ENCODE results near the gene NTN1.
"Not testable (repeated sequence)": the region's sequence is repeated elsewhere in the genome, so short reads cannot be mapped to it uniquely, and the experiment has no call there.

The NTN1 gene

GRCh38 chr17:9021158-9021991 lies at the start of gene NTN1:
TSS of gene NTN1 (plus strand) at chr17:9021510. CDS start at chr17:9022374, 864 bp downstream.
- in situ Hi-C loops (cut with MboI; ENCODE audit: low sequenced_read_pairs, unreplicated experiment), result loop anchor here (25.0 kb wide), 1 partner anchor 516 kb away; no protein-coding TSS in a partner anchor
- TF ChIP-seq, protein P1, sequence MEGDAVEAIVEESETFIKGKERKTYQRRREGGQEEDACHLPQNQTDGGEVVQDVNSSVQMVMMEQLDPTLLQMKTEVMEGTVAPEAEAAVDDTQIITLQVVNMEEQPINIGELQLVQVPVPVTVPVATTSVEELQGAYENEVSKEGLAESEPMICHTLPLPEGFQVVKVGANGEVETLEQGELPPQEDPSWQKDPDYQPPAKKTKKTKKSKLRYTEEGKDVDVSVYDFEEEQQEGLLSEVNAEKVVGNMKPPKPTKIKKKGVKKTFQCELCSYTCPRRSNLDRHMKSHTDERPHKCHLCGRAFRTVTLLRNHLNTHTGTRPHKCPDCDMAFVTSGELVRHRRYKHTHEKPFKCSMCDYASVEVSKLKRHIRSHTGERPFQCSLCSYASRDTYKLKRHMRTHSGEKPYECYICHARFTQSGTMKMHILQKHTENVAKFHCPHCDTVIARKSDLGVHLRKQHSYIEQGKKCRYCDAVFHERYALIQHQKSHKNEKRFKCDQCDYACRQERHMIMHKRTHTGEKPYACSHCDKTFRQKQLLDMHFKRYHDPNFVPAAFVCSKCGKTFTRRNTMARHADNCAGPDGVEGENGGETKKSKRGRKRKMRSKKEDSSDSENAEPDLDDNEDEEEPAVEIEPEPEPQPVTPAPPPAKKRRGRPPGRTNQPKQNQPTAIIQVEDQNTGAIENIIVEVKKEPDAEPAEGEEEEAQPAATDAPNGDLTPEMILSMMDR (IDR thresholded peaks at IDR 0.05; ENCODE audit: borderline replicate concordance, control extremely low read depth, extremely low read depth, insufficient read depth, missing control alignments), result no peak
- peak; percentile 88 for DNase-seq (ENCODE audit: low spot score)

DNA sequence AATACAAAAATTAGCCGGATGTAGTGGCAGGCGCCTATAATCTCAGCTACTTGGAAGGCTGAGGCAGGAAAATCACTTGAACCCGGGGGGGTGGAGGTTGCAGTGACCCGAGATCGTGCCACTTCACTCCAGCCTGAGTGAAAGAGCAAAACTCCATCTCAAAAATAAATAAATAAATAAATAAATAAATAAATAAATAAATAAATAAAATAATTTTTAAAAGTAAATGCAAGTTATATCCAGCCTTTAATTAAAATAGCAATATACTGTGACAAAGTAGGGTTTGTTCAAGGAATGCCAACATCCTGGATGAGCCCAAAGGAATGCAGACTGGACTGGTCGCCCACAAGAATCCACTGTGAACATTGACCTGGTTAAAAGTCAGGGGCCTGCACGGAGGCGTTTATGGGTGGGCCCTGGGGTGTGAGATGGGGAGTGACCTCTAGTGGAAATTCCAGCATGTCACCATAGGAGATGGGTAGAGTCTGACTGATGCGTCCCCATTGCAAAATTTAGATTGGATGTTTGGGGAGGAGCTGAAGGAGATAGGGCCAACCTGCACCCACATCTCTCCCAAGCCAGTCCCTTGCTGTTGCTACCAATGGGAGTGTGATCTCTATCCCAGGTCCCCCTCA lies 46.1 kb upstream of the NTN1 start:
- TF ChIP-seq, protein P1 (IDR thresholded peaks at IDR 0.05; ENCODE audit: borderline replicate concordance, control extremely low read depth, extremely low read depth, insufficient read depth, missing control alignments), result no peak
- DNase-seq (ENCODE audit: low spot score), result no peak
- in situ Hi-C loops (cut with MboI; ENCODE audit: low sequenced_read_pairs, unreplicated experiment), result loop anchor here (25.0 kb wide), 1 partner anchor 563 kb away; no protein-coding TSS in a partner anchor

DNA sequence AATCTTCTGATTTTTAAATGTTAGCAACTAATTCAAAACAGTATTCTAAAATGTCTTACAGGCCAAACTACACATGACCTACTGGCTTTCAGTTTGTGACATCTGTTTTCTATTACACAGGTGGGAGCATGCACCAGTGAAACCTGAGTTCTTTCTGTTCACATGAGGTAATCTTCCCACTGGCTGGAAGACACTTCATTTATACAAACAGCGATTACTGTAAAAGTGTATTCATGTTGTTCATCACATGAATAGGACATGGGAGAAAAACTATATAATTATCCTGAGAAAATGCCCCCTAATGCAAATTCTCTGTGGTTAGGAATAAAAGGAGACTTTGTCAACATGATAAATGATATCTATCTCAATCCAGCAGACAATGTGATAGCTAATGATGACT lies 44.7 kb upstream of the NTN1 start:
- in situ Hi-C loops (cut with MboI; ENCODE audit: low sequenced_read_pairs, unreplicated experiment), result loop anchor here (25.0 kb wide), 1 partner anchor 564 kb away; no protein-coding TSS in a partner anchor
- TF ChIP-seq, protein P1 (IDR thresholded peaks at IDR 0.05; ENCODE audit: borderline replicate concordance, control extremely low read depth, extremely low read depth, insufficient read depth, missing control alignments), result no peak
- DNase-seq (ENCODE audit: low spot score), result no peak

DNA sequence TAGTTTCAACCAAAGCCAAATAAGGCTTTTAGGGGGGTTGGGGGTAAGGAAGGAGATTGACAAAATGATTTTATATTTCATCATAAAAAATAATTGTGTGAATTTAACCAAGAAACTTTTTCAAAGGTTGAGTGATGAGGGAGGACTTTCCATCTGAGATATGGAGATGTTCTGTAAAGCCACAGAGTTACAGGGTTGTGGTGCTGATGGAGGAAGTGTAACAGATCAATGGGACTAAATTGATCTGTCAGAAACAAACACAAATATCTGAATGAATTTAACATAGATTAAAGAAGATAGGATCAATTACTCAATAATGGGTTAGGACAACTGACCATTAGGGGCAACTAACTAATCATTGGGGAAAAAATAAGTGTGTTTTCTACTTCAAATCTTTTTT lies 41.6 kb upstream of the NTN1 start:
- TF ChIP-seq, protein P1 (IDR thresholded peaks at IDR 0.05; ENCODE audit: borderline replicate concordance, control extremely low read depth, extremely low read depth, insufficient read depth, missing control alignments), result no peak
- no peak for DNase-seq (ENCODE audit: low spot score)
- in situ Hi-C loops (cut with MboI; ENCODE audit: low sequenced_read_pairs, unreplicated experiment), result loop anchor here (25.0 kb wide), 1 partner anchor 567 kb away; no protein-coding TSS in a partner anchor

- TF ChIP-seq, protein P1 (IDR thresholded peaks at IDR 0.05; ENCODE audit: borderline replicate concordance, control extremely low read depth, extremely low read depth, insufficient read depth, missing control alignments), result no peak
- DNase-seq (ENCODE audit: low spot score), result no peak
- in situ Hi-C loops (cut with MboI; ENCODE audit: low sequenced_read_pairs, unreplicated experiment), result loop anchor here (25.0 kb wide), 1 partner anchor 569 kb away; no protein-coding TSS in a partner anchor
Measured at GRCh38 chr17:8981443-8981842, 39.9 kb upstream of the NTN1 start.

DNA sequence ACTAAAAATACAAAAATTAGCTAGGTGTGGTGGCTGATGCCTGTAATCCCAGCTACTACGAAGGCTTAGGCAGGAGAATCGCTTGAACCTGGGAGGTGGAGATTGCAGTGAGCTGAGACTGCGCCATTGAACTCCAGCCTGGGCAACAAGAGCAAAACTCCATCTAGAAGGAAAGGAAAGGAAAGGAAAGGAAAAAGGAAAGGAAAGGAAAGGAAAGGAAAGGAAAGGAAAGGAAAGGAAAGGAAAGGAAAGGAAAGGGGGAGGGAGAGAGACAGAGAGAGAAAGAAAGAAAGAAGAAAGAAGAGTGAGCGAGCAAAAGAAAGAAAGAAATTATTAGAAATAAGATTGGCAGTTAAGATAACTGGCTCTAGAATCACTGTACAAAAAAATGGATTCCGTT lies 37.1 kb upstream of the NTN1 start:
- in situ Hi-C loops (cut with MboI; ENCODE audit: low sequenced_read_pairs, unreplicated experiment), result loop anchor here (25.0 kb wide), 1 partner anchor 572 kb away; no protein-coding TSS in a partner anchor
- not testable (repeated sequence) for DNase-seq (ENCODE audit: low spot score)
